Measurements from ENCODE around the gene PHLDB3.

The PHLDB3 gene

GRCh38 chr19:43480574-43480973 lies 24.0 kb downstream of the PHLDB3 start:
- H3K9ac ChIP-seq (ENCODE audit: low read depth, low read length, poor library complexity, severe bottlenecking) = no peak overlapping the region
- no peak overlapping the region for H3K4me2 ChIP-seq (ENCODE audit: low read depth, low read length, poor library complexity, severe bottlenecking)
- H3K36me3 ChIP-seq (ENCODE audit: insufficient read depth, low read length) = no peaks in the 10 kb centered on the region
- no peaks in the 10 kb centered on the region for H3K27me3 ChIP-seq (ENCODE audit: insufficient read depth, low read length, poor library complexity, severe bottlenecking)
- H3K9me3 ChIP-seq (ENCODE audit: insufficient read depth, low read depth, low read length) = no peaks in the 10 kb centered on the region
- no peaks in the 10 kb centered on the region for H4K20me1 ChIP-seq (ENCODE audit: insufficient read depth, low read length, poor library complexity, severe bottlenecking)
- no peak overlapping the region for H2AFZ ChIP-seq (ENCODE audit: low read length)
- H3K4me1 ChIP-seq (ENCODE audit: insufficient read depth, low read length, poor library complexity, severe bottlenecking) = no peaks in the 10 kb centered on the region
- no peaks in the 10 kb centered on the region for H3K79me2 ChIP-seq (ENCODE audit: insufficient read depth, low read length)
- H3F3A ChIP-seq (ENCODE audit: low read depth) = no peaks in the 10 kb centered on the region
- TF ChIP-seq CTCF (conservative IDR thresholded peaks at IDR 0.05; ENCODE audit: low read length) = no peak
- TF ChIP-seq EZH2phosphoT487 (IDR thresholded peaks at IDR 0.05; ENCODE audit: borderline replicate concordance) = no peak
- H3K4me3 ChIP-seq (ENCODE audit: low read length, poor library complexity, severe bottlenecking) = no peak overlapping the region
- H3K9me2 ChIP-seq (replicated peaks; ENCODE audit: low read depth, low read length) = no peaks in the 10 kb centered on the region

- no peaks in the 10 kb centered on the region for H3K9me2 ChIP-seq (replicated peaks; ENCODE audit: low read depth, low read length)
- H3K9ac ChIP-seq (ENCODE audit: low read depth, low read length, poor library complexity, severe bottlenecking) = no peak overlapping the region
- no peak overlapping the region for H3K4me2 ChIP-seq (ENCODE audit: low read depth, low read length, poor library complexity, severe bottlenecking)
- no peak overlapping the region for H3K4me3 ChIP-seq (ENCODE audit: low read length, poor library complexity, severe bottlenecking)
- no peaks in the 10 kb centered on the region for H3K79me2 ChIP-seq (ENCODE audit: insufficient read depth, low read length)
- no peaks in the 10 kb centered on the region for H3K9me3 ChIP-seq (ENCODE audit: insufficient read depth, low read depth, low read length)
- H3K4me1 ChIP-seq (ENCODE audit: insufficient read depth, low read length, poor library complexity, severe bottlenecking) = no peaks in the 10 kb centered on the region
- no peaks in the 10 kb centered on the region for H3K27me3 ChIP-seq (ENCODE audit: insufficient read depth, low read length, poor library complexity, severe bottlenecking)
- no peak for TF ChIP-seq CTCF (conservative IDR thresholded peaks at IDR 0.05; ENCODE audit: low read length)
- no peak for TF ChIP-seq EZH2phosphoT487 (IDR thresholded peaks at IDR 0.05; ENCODE audit: borderline replicate concordance)
- H2AFZ ChIP-seq (ENCODE audit: low read length) = no peak overlapping the region
- H4K20me1 ChIP-seq (ENCODE audit: insufficient read depth, low read length, poor library complexity, severe bottlenecking) = no peaks in the 10 kb centered on the region
- no peaks in the 10 kb centered on the region for H3F3A ChIP-seq (ENCODE audit: low read depth)
- no peaks in the 10 kb centered on the region for H3K36me3 ChIP-seq (ENCODE audit: insufficient read depth, low read length)
These were observed 24.5 kb downstream of the PHLDB3 start for GRCh38 chr19:43479961-43480561.

GRCh38 chr19:43479226-43479625 lies 25.3 kb downstream of the PHLDB3 start:
- TF ChIP-seq CTCF (conservative IDR thresholded peaks at IDR 0.05; ENCODE audit: low read length) = no peak
- Histone ChIP-seq H3K4me3 (ENCODE audit: low read length, poor library complexity, severe bottlenecking) (no peak overlapping the region), H3K36me3 (ENCODE audit: insufficient read depth, low read length) (no peaks in the 10 kb centered on the region), H2AFZ (ENCODE audit: low read length) (no peak overlapping the region), H3F3A (ENCODE audit: low read depth) (no peaks in the 10 kb centered on the region), H3K4me2 (ENCODE audit: low read depth, low read length, poor library complexity, severe bottlenecking) (no peak overlapping the region), H4K20me1 (ENCODE audit: insufficient read depth, low read length, poor library complexity, severe bottlenecking) (no peaks in the 10 kb centered on the region), H3K4me1 (ENCODE audit: insufficient read depth, low read length, poor library complexity, severe bottlenecking) (no peaks in the 10 kb centered on the region), H3K79me2 (ENCODE audit: insufficient read depth, low read length) (no peaks in the 10 kb centered on the region), H3K9ac (ENCODE audit: low read depth, low read length, poor library complexity, severe bottlenecking) (no peak overlapping the region), H3K9me2 (replicated peaks; ENCODE audit: low read depth, low read length) (no peaks in the 10 kb centered on the region), H3K9me3 (ENCODE audit: insufficient read depth, low read depth, low read length) (no peaks in the 10 kb centered on the region), H3K27me3 (ENCODE audit: insufficient read depth, low read length, poor library complexity, severe bottlenecking) (no peaks in the 10 kb centered on the region)

All from Loucy (cell line).